ENCODE measurements around the gene CDYL2. TPM values are rescaled to one million over a fixed set of nuclear protein-coding genes. Genes with fewer than 3 reads are reported as not detected.

The CDYL2 gene
- total and polyA plus RNA-seq, 2 donors (not counting 3 experiments of a cell fraction or from before 2014, with no cell fraction given) = 7.1 to 71.3 TPM

GRCh38 chr16:80725566-80726162 is 78.7 kb downstream of the CDYL2 start:
- no peak overlapping the region for H3K4me3 ChIP-seq (replicated peaks in 1 of 3; ENCODE audit: insufficient read depth in 1 of 3, low read depth in 1 of 3, low read length in 3 of 3)
- no peaks in the 10 kb centered on the region for H3K9me3 ChIP-seq (replicated peaks; ENCODE audit: control insufficient read depth, insufficient read depth, low read length)
- H3K9ac ChIP-seq (replicated peaks; ENCODE audit: extremely low read depth, insufficient read depth, low read length) = no peak overlapping the region
- no peaks in the 10 kb centered on the region for H4K20me1 ChIP-seq (replicated peaks; ENCODE audit: control insufficient read depth, extremely low read depth, insufficient read depth, low read length)
- ChIA-PET CTCF (interaction anchor here (1.0 kb wide), 1 partner anchor 54 kb away, joined by 3 read pairs; no protein-coding TSS in a partner anchor), POLR2A (no interaction called here)
- intact Hi-C loops (cut with micrococcal nuclease) = no loop called here
- H3K79me2 ChIP-seq (ENCODE audit: control insufficient read depth, insufficient read depth, low read length) = peaks cover 61% of the 10 kb centered on the region
- no peak overlapping the region for H3K4me2 ChIP-seq (ENCODE audit: insufficient read depth, low read length)
- BruUV-seq (replicated peaks) = no TSS peak
- no peaks in the 10 kb centered on the region for H3K36me3 ChIP-seq (ENCODE audit: control insufficient read depth in 2 of 2, extremely low read depth in 1 of 2, insufficient read depth in 2 of 2, low read length in 2 of 2)
- no peak overlapping the region for H3K27ac ChIP-seq (ENCODE audit: insufficient read depth, low read depth, low read length)
- H2AFZ ChIP-seq (ENCODE audit: low read depth, low read length) = no peak overlapping the region
- DNase-seq (ENCODE audit: low read depth, low spot score) (no peak), FAIRE-seq (no peak)
- H3K4me1 ChIP-seq (ENCODE audit: control insufficient read depth, extremely low read depth, insufficient read depth, low read length) = peaks cover 6% of the 10 kb centered on the region
- dilution Hi-C loops (cut with MboI; ENCODE audit: extremely low pct_ligation_motif_present, low sequenced_read_pairs) = no loop called here
- TF ChIP-seq, protein P1, sequence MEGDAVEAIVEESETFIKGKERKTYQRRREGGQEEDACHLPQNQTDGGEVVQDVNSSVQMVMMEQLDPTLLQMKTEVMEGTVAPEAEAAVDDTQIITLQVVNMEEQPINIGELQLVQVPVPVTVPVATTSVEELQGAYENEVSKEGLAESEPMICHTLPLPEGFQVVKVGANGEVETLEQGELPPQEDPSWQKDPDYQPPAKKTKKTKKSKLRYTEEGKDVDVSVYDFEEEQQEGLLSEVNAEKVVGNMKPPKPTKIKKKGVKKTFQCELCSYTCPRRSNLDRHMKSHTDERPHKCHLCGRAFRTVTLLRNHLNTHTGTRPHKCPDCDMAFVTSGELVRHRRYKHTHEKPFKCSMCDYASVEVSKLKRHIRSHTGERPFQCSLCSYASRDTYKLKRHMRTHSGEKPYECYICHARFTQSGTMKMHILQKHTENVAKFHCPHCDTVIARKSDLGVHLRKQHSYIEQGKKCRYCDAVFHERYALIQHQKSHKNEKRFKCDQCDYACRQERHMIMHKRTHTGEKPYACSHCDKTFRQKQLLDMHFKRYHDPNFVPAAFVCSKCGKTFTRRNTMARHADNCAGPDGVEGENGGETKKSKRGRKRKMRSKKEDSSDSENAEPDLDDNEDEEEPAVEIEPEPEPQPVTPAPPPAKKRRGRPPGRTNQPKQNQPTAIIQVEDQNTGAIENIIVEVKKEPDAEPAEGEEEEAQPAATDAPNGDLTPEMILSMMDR (IDR thresholded peaks at IDR 0.05; ENCODE audit: extremely low read depth in 1 of 2, insufficient read depth in 1 of 2, low read depth in 1 of 2, low read length in 2 of 2) = no peak
- TF ChIP-seq MAX (IDR thresholded peaks at IDR 0.05; ENCODE audit: insufficient read depth, insufficient read length) (no peak), EZH2 (IDR thresholded peaks at IDR 0.05; ENCODE audit: borderline replicate concordance, low read depth, low read length, severe bottlenecking) (no peak)
- no peaks in the 10 kb centered on the region for H3K27me3 ChIP-seq (ENCODE audit: control insufficient read depth in 2 of 2, insufficient read depth in 2 of 2, low read length in 2 of 2)
- H3K9me1 ChIP-seq (replicated peaks; ENCODE audit: control insufficient read depth, extremely low read depth, insufficient read depth, low read length) = no peaks in the 10 kb centered on the region

- no peak overlapping the region for H3K4me3 ChIP-seq (replicated peaks in 1 of 3; ENCODE audit: insufficient read depth in 1 of 3, low read depth in 1 of 3, low read length in 3 of 3)
- TF ChIP-seq MYC (IDR thresholded peaks at IDR 0.05; ENCODE audit: low read depth, low read length) = no peak
- TF ChIP-seq, protein P1 (IDR thresholded peaks at IDR 0.05; ENCODE audit: extremely low read depth in 1 of 2, insufficient read depth in 1 of 2, low read depth in 1 of 2, low read length in 2 of 2) = no peak
- no peak for TF ChIP-seq GATA2 (IDR thresholded peaks at IDR 0.05; ENCODE audit: insufficient read depth, insufficient read length, low read depth, low read length)
- no peak for TF ChIP-seq FOS (IDR thresholded peaks at IDR 0.05; ENCODE audit: borderline replicate concordance, insufficient read depth, low read length)
- TF ChIP-seq POLR2A (IDR thresholded peaks at IDR 0.05; ENCODE audit: low read depth, low read length) = no peak
- TF ChIP-seq POLR2AphosphoS5 (IDR thresholded peaks at IDR 0.05; ENCODE audit: insufficient read depth, low read depth, low read length) = no peak
- no peak for TF ChIP-seq EZH2 (IDR thresholded peaks at IDR 0.05; ENCODE audit: borderline replicate concordance, low read depth, low read length, severe bottlenecking)
- no peaks in the 10 kb centered on the region for H3K36me3 ChIP-seq (ENCODE audit: control insufficient read depth in 2 of 2, extremely low read depth in 1 of 2, insufficient read depth in 2 of 2, low read length in 2 of 2)
- H3K9ac ChIP-seq (replicated peaks; ENCODE audit: extremely low read depth, insufficient read depth, low read length) = no peak overlapping the region
- no peaks in the 10 kb centered on the region for H3K9me1 ChIP-seq (replicated peaks; ENCODE audit: control insufficient read depth, extremely low read depth, insufficient read depth, low read length)
- no peaks in the 10 kb centered on the region for H3K27me3 ChIP-seq (ENCODE audit: control insufficient read depth in 2 of 2, insufficient read depth in 2 of 2, low read length in 2 of 2)
- FAIRE-seq (no peak), DNase-seq (ENCODE audit: low read depth, low spot score) (no peak)
- no peak overlapping the region for H2AFZ ChIP-seq (ENCODE audit: low read depth, low read length)
- H3K9me3 ChIP-seq (replicated peaks; ENCODE audit: control insufficient read depth, insufficient read depth, low read length) = no peaks in the 10 kb centered on the region
- POLR2A ChIA-PET = no interaction called here
- CTCF ChIA-PET = no interaction called here
- intact Hi-C loops (cut with micrococcal nuclease) = no loop called here
- H4K20me1 ChIP-seq (replicated peaks; ENCODE audit: control insufficient read depth, extremely low read depth, insufficient read depth, low read length) = no peaks in the 10 kb centered on the region
- peaks cover 20% of the 10 kb centered on the region for H3K4me1 ChIP-seq (ENCODE audit: control insufficient read depth, extremely low read depth, insufficient read depth, low read length)
- BruUV-seq (replicated peaks) = no TSS peak
- no peak overlapping the region for H3K27ac ChIP-seq (ENCODE audit: insufficient read depth, low read depth, low read length)
- dilution Hi-C loops (cut with MboI; ENCODE audit: extremely low pct_ligation_motif_present, low sequenced_read_pairs) = no loop called here
- no peak overlapping the region for H3K4me2 ChIP-seq (ENCODE audit: insufficient read depth, low read length)
- peaks cover 75% of the 10 kb centered on the region for H3K79me2 ChIP-seq (ENCODE audit: control insufficient read depth, insufficient read depth, low read length)
Measured at GRCh38 chr16:80723981-80724380, 80.4 kb downstream of the CDYL2 start.
